Jurkat, Clone E6-1 (cell line): ENCODE measurements around the gene INTS6.

Experiments
- DNase-seq: peaks from one replicate; pipeline ENCODE4 v3.0.0-alpha.2; 2011; ENCODE audit warnings: low read depth, low spot score
- H3K4me3 ChIP-seq: 2 replicates; pipeline ENCODE4 v1.5.1; 2011; ENCODE audit warnings: mild to moderate bottlenecking, low read length, control low read depth, moderate library complexity

INTS6 gene

GRCh38 chr13:51360489-51360888 lies 92.3 kb downstream of the INTS6 start:
- H3K4me3 ChIP-seq: no peak overlapping the region
- DNase-seq: no peak

GRCh38 chr13:51359352-51359751 lies 93.5 kb downstream of the INTS6 start:
- no peak overlapping the region for H3K4me3 ChIP-seq
- DNase-seq: no peak

GRCh38 chr13:51357928-51358595 lies 94.8 kb downstream of the INTS6 start:
- no peak for DNase-seq
- no peak overlapping the region for H3K4me3 ChIP-seq

- no peak overlapping the region for H3K4me3 ChIP-seq
- DNase-seq: no peak
Measured at GRCh38 chr13:51355217-51355616, 97.6 kb downstream of the INTS6 start.

- no peak overlapping the region for H3K4me3 ChIP-seq
- no peak for DNase-seq
Measured at GRCh38 chr13:51349016-51349415, 103.8 kb downstream of the INTS6 start.

GRCh38 chr13:51348069-51348967 lies 104.5 kb downstream of the INTS6 start:
- H3K4me3 ChIP-seq: no peak overlapping the region
- no peak for DNase-seq

GRCh38 chr13:51347099-51347498 lies 105.7 kb downstream of the INTS6 start:
- no peak for DNase-seq
- H3K4me3 ChIP-seq: no peak overlapping the region

GRCh38 chr13:51346397-51346796 lies 106.4 kb downstream of the INTS6 start:
- no peak overlapping the region for H3K4me3 ChIP-seq
- no peak for DNase-seq

GRCh38 chr13:51343475-51343874 lies 109.4 kb downstream of the INTS6 start:
- no peak for DNase-seq
- H3K4me3 ChIP-seq: no peak overlapping the region

GRCh38 chr13:51342706-51343105 lies 110.1 kb downstream of the INTS6 start:
- no peak for DNase-seq
- H3K4me3 ChIP-seq: no peak overlapping the region

- H3K4me3 ChIP-seq: no peak overlapping the region
- no peak for DNase-seq
Measured at GRCh38 chr13:51341791-51342190, 111.0 kb downstream of the INTS6 start.

- H3K4me3 ChIP-seq: no peak overlapping the region
- DNase-seq: no peak
Measured at GRCh38 chr13:51341232-51341631, 111.6 kb downstream of the INTS6 start.

- no peak overlapping the region for H3K4me3 ChIP-seq
Measured at GRCh38 chr13:51339952-51340732, 112.7 kb downstream of the INTS6 start.

GRCh38 chr13:51339354-51339753 lies 113.5 kb downstream of the INTS6 start, which contains the start of gene SERPINE3:
TSS of gene SERPINE3 (plus strand) at chr13:51339691. CDS start at chr13:51341092, 1,401 bp downstream.
- no peak within 1 kb of the TSS for H3K4me3 ChIP-seq
- DNase-seq: no peak

More at GRCh38 chr13:51339952-51340732, 112.7 kb downstream of the INTS6 start:
- no peak for DNase-seq

- no peak for DNase-seq
Measured at GRCh38 chr13:51336746-51337145, 116.1 kb downstream of the INTS6 start.

GRCh38 chr13:51333826-51334225 lies 119.0 kb downstream of the INTS6 start:
- no peak overlapping the region for H3K4me3 ChIP-seq
- no peak for DNase-seq

More at GRCh38 chr13:51336746-51337145, 116.1 kb downstream of the INTS6 start:
- no peak overlapping the region for H3K4me3 ChIP-seq

- no peak overlapping the region for H3K4me3 ChIP-seq
- DNase-seq: no peak
Measured at GRCh38 chr13:51333421-51333820, 119.4 kb downstream of the INTS6 start.

- peak; percentile 70 for DNase-seq
- no peak overlapping the region for H3K4me3 ChIP-seq
Measured at GRCh38 chr13:51332566-51333361, 120.1 kb downstream of the INTS6 start.

- no peak for DNase-seq
- no peak overlapping the region for H3K4me3 ChIP-seq
Measured at GRCh38 chr13:51331354-51331861, 121.4 kb downstream of the INTS6 start.
